Activated naive CD4-positive, alpha-beta T cell treated with anti-CD3 and anti-CD28 coated beads, Interleukin-2, amount 10 ng/mL, durations not matched to agents 5 hours and 36 hours (primary cell): Measurements from ENCODE around the gene YIPF3. TPM values are rescaled to one million over a fixed set of nuclear protein-coding genes. Genes with fewer than 3 reads are reported as not detected.

ENCODE experiments used
- total RNA-seq, 2 experiments: library from RNA; stranded (reverse); gene quantifications; one replicate each; pipeline ENCODE4 v1.2.3, GENCODE V29; 2021

YIPF3 gene
- 10 to 100 TPM; 63.2 to 69.1 TPM for total RNA-seq

GRCh38 chr6:43516697-43517504 is at the start of gene YIPF3, which contains the start of gene POLR1C:
Gene YIPF3, minus strand, starts transcription at chr6:43516926. Its CDS starts 119 bp downstream, at chr6:43516807.
Gene POLR1C, plus strand, starts transcription at chr6:43517089. Its CDS starts 21 bp downstream, at chr6:43517110.

GRCh38 chr6:43509984-43510826 is 6.5 kb downstream of the YIPF3 start, which contains the start of gene LRRC73:
Gene LRRC73, minus strand, starts transcription at chr6:43510346. Its CDS starts 561 bp downstream, at chr6:43509785.

GRCh38 chr6:43477235-43478007 is 39.3 kb downstream of the YIPF3 start, which contains the start of gene TJAP1:
Gene TJAP1, plus strand, starts transcription at chr6:43477570. Its CDS starts 21,432 bp downstream, at chr6:43499002.

Other genes starting within 250 kb of the YIPF3 start
- gene SLC22A7, start 218.7 kb downstream of the YIPF3 start, total RNA-seq: not detected
- under 1 TPM; 0.29 to 0.35 TPM for gene CRIP3, start 208.1 kb downstream of the YIPF3 start, total RNA-seq
- gene ZNF318, start 147.3 kb downstream of the YIPF3 start, total RNA-seq: 10 to 100 TPM; 19.9 to 20.5 TPM
- gene ABCC10, start 89.4 kb downstream of the YIPF3 start, total RNA-seq: 10 to 100 TPM; 42.2 to 48.8 TPM
- under 1 TPM; 0.43 to 0.55 TPM for gene DLK2, start 61.4 kb downstream of the YIPF3 start, total RNA-seq
- 10 to 100 TPM; 35.9 to 39.7 TPM for gene TJAP1, start 39.4 kb downstream of the YIPF3 start, total RNA-seq
- gene LRRC73, start 6.6 kb downstream of the YIPF3 start, total RNA-seq: under 1 TPM; 0.14 to 0.33 TPM
- 10 to 100 TPM; 30.0 to 36.2 TPM for gene POLR1C, start 163 bp upstream of the YIPF3 start, total RNA-seq
- 10 to 100 TPM; 49.0 to 49.5 TPM for gene XPO5, start 59.1 kb upstream of the YIPF3 start, total RNA-seq
- 10 to 100 TPM; 67.9 to 70.9 TPM for gene POLH, start 59.3 kb upstream of the YIPF3 start, total RNA-seq
- gene GTPBP2, start 112.3 kb upstream of the YIPF3 start, total RNA-seq: 10 to 100 TPM; 82.4 to 87.5 TPM
- gene MAD2L1BP, start 118.9 kb upstream of the YIPF3 start, total RNA-seq: 10 to 100 TPM; 34.8 to 35.6 TPM
- not detected for gene RSPH9, start 128.1 kb upstream of the YIPF3 start, total RNA-seq
- 10 to 100 TPM; 36.3 to 37.3 TPM for gene MRPS18A, start 170.9 kb upstream of the YIPF3 start, total RNA-seq